Left renal cortex interstitium (tissue), 4 donors: ENCODE data around the gene APOE. TPM values are rescaled to one million over a fixed set of nuclear protein-coding genes. Genes with fewer than 3 reads are reported as not detected.
A peak's percentile ranks its signal among the peaks of the same experiment; 100 is the strongest.
"Not testable (repeated sequence)": the region's sequence is repeated elsewhere in the genome, so short reads cannot be mapped to it uniquely, and the experiment has no call there.

ENCODE experiments used
- DNase-seq, 4 donors: peaks; one replicate each; pipeline ENCODE4 v3.0.0-alpha.2; 2013; ENCODE audit warnings: low read depth in 4 of 4, low spot score in 2 of 4, missing footprints in 1 of 4
- polyA plus RNA-seq, 4 donors: library from polyadenylated mRNA; unstranded; fragments of 120-200 nt; gene quantifications; one replicate each; pipeline ENCODE4 v1.2.1, GENCODE V29; 2013; ENCODE audit not compliant: insufficient read length in 4 of 4

APOE gene
- polyA plus RNA-seq, 4 donors = 315 to 432 (median 415) TPM

DNA sequence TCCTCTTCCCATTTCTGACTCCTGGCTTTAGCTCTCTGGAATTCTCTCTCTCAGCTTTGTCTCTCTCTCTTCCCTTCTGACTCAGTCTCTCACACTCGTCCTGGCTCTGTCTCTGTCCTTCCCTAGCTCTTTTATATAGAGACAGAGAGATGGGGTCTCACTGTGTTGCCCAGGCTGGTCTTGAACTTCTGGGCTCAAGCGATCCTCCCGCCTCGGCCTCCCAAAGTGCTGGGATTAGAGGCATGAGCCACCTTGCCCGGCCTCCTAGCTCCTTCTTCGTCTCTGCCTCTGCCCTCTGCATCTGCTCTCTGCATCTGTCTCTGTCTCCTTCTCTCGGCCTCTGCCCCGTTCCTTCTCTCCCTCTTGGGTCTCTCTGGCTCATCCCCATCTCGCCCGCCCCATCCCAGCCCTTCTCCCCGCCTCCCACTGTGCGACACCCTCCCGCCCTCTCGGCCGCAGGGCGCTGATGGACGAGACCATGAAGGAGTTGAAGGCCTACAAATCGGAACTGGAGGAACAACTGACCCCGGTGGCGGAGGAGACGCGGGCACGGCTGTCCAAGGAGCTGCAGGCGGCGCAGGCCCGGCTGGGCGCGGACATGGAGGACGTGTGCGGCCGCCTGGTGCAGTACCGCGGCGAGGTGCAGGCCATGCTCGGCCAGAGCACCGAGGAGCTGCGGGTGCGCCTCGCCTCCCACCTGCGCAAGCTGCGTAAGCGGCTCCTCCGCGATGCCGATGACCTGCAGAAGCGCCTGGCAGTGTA is 2.7 kb downstream of the APOE start:
- DNase-seq = no peak

DNA sequence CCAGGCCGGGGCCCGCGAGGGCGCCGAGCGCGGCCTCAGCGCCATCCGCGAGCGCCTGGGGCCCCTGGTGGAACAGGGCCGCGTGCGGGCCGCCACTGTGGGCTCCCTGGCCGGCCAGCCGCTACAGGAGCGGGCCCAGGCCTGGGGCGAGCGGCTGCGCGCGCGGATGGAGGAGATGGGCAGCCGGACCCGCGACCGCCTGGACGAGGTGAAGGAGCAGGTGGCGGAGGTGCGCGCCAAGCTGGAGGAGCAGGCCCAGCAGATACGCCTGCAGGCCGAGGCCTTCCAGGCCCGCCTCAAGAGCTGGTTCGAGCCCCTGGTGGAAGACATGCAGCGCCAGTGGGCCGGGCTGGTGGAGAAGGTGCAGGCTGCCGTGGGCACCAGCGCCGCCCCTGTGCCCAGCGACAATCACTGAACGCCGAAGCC is 3.3 kb downstream of the APOE start:
- no peak for DNase-seq

DNA sequence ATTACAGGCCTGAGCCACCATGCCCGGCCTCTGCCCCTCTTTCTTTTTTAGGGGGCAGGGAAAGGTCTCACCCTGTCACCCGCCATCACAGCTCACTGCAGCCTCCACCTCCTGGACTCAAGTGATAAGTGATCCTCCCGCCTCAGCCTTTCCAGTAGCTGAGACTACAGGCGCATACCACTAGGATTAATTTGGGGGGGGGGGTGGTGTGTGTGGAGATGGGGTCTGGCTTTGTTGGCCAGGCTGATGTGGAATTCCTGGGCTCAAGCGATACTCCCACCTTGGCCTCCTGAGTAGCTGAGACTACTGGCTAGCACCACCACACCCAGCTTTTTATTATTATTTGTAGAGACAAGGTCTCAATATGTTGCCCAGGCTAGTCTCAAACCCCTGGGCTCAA is 4.2 kb downstream of the APOE start:
- DNase-seq = no peak

DNA sequence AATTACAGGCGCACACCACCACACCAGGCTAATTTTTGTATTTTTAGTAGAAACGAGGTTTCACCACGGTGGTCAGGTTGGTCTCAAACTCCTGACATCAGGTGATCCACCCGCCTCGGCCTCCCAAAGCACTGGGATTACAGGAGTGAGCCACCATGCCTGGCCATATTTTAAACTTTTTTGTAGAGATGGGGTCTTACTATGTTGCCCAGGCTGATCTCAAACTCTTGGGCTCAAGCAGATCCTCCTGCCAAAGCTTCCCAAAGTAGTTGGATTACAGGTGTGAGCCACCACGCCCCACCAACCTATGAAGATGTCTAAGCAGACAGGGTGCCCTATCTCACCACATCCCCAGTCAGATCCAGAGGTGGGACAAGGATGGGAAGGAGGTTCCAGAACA is 6.3 kb downstream of the APOE start:
- not testable (repeated sequence) for DNase-seq

GRCh38 chr19:44912854-44913253 is 7.3 kb downstream of the APOE start:
- DNase-seq = no peak

DNA sequence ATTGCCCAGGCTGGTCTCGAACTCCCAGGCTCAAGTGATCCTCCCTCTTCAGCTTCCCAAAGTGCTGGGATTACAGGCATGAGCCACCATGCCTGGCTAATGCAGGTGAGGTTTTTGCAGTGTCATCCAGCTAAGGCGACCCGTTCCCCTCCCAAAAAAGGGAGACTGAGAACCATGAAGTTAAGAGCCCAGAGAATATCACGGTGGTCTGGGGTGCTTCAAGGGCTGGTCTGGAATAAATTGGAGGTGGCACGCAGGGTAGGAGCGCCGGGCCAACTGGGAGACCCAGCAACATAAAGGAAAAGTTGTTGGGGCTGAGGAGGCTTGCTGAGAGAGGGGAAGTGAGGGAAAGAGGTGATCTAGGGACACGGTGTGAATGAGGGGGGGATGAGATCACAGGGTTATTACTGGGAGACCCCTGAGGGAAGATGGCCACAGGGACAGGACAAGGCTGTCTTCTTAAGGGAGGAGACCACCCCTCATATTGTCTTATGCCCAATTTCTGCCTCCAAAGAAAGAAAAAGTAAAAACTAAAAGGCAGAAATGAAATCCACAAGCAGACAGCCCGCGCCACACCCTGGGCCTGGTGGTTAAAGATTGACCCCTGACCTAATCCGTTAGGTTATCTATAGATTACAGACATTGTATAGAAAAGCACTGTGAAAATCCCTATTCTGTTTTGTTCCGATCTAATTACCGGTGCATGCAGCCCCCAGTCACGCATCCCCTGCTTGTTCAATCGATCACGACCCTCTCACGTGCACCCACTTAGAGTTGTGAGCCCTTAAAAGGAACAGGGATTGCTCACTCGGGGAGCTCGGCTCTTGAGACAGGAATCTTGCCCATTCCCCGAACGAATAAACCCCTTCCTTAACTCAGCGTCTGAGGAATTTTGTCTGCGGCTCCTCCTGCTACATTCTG is 8.2 kb downstream of the APOE start:
- not testable (repeated sequence) for DNase-seq

DNA sequence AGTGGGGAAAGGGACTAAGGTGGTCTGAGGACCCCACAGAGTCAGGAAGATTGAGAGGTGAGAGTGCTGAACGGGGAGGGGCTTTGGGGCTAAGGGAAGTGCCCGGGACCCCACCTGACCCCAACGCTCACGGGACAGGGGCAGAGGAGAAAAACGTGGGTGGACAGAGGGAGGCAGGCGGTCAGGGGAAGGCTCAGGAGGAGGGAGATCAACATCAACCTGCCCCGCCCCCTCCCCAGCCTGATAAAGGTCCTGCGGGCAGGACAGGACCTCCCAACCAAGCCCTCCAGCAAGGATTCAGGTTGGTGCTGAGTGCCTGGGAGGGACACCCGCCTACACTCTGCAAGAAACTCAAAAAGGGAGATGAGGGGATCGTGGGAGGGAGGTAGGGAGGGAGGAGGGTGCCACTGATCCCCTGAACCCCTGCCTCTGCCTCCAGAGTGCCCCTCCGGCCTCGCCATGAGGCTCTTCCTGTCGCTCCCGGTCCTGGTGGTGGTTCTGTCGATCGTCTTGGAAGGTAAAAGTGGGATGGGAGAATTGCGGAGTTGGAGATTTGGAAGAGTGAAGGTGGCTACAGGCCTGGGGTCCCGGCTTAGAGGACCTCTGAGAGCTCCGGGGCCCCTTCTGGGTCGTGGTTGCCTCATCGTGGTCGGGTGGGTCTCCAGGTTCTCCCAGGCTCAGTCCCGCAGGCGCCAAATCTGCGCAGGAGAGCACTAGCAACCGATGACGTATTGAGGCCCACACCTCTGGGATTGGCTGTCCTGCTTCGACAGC is 9.0 kb downstream of the APOE start, which contains the start of gene APOC1:
Gene APOC1 (plus strand): TSS at position 176 of the 774 bp plus-strand sequence. CDS start 284 bp downstream, at position 460.
- peak; percentile 84 to 87 (median 86) for DNase-seq

GRCh38 chr19:44924243-44924725 is 18.7 kb downstream of the APOE start:
- DNase-seq = no peak

DNA sequence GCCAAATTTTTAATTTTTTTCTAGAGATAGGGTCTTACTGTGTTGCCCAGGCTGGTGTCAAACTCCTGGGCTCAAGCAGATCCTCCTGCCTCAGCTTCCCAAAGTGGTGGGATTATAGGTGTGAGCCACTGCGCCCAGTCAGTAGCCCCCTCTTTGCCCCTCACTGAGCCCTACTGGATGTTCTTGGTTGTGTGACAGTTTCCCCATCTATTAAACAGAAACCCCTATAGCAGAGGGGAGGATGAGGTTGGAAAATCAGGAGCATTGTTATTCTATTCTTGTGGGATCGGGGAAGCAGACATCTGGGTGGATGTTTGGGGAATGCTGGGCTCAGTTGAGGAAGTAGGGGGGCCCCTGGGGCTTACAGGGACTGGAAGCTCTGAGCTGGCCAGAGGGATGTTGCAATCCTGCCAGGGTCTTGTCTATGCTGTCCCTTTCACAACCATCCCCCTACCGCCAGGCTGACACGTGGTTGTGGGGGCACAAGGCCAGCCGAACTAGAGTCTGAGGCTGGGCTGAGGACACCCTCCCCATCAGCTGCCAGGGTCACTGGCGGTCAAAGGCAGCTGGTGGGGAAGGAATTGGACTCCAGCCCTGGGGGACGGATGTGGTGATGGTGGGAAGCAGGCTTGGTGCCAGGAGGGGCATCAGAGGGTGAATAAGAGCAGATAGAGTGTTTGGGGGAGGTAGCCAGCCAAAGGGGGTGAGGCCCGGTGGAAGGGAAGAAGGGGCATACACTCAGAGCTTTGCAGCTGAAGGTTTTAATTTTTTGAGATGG is 19.7 kb downstream of the APOE start:
- DNase-seq = no peak

- not testable (repeated sequence) for DNase-seq
Measured at GRCh38 chr19:44926245-44927077, 20.9 kb downstream of the APOE start.

DNA sequence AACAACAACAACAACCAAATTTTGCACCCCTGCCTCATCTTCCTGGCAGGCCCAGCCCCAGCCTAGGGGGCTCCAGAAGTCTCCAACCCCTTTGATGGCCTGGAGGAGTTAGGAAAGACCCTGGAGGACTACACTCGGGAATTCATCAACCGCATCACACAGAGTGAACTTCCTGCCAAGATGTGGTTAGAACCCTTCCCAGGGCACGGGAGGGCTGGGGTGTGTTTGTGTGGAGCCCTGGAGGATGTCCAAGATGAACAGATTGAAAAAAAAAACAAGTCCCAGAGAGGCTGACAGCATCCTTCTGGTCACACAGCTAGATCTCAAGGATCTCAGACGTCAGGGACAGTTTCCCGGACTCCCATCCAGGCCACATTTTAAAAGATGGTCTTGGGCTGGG is 22.1 kb downstream of the APOE start:
- no peak for DNase-seq

DNA sequence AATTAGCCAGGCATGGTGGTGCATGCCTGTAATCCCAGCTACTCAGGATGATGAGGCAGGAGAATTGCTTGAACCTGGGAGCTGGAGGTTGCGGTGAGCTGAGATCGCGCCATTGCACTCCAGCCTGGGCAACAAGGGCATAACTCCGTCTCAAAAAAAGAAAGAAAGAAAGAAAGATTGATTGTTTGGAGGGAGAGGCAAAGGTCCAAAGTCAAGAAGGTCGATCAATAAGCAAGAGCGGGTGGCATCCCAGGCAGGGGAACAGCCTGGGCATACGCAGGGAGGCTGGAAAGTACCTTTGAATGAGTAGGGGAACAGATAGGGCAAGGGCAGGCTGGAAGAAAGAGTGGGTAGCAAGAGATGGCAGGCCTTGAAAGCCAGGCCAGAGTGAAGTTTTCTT is 24.5 kb downstream of the APOE start:
- no peak for DNase-seq

- DNase-seq = no peak
Measured at GRCh38 chr19:44931541-44931940, 25.9 kb downstream of the APOE start.

DNA sequence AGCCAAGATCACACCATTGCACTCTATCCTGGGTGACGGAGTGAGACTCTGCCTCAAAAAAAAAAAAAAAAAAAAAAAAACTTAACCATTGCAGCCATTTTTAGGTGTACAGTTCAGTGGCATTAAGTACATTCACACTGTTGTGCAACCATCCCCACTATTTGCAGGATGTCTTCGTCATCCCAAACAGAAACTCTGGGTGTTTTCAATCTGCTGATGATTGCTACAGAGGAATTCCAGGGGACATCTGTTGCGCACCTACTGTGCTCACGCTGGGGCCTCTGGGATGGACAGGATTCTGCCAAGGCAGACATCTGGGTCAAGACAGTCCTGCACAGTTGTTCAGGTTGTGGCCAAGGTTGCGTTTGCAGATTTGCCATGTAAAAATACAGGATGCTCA is 34.1 kb downstream of the APOE start:
- DNase-seq = no peak

DNA sequence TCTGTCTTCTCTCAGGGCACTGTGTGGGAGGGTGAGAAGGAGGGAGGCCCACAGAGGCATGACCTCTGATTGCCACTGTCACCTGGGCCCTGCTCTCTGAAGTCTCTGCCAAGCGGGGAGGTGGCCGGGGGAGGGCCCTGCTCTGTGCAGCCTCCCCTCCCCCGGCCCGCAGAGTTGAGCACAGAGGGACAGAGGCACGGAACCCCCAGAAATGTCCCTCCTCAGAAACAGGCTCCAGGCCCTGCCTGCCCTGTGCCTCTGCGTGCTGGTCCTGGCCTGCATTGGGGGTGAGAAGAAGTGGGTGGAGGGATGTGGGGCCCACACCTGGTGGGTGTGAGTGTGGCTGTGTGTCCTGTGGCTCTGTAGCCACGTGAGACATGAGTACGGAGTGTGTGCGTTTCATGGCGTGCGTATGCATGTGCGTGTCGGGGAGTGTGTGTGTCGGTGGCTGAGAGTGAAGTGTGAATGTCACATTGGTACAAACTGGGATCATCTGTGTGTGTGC is 36.5 kb downstream of the APOE start, which contains the start of gene APOC4:
Gene APOC4 (plus strand): TSS at position 171 of the 505 bp plus-strand sequence. CDS start 41 bp downstream, at position 212.
- DNase-seq = no peak

GRCh38 chr19:44943801-44944249 is 38.2 kb downstream of the APOE start:
- DNase-seq = no peak

DNA sequence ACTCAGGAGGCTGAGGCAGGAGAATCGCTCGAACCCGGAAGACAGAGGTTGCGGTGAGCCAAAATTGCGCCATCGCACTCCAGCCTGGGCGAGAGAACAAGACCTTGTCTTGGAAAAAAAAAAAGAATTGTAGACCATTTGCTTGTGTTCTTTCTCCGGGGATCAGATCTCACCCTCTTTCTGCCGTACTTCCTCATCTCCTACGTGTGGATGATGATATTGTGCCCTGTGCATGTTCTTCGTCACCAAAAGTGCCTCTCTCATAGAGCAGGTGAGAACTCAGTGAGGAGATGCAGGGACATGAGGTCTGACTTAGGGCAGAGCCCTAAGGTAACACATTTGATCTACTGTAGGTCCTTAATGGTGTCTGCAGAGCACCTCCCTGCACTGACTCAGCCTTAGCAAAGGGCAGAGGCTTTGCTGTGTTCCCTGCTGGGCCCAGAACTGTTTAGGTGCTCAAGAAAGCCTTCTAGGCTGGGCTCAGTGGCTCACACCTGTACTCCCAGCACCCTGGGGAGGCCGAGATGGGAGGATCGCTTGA is 41.5 kb downstream of the APOE start:
- no peak for DNase-seq

DNA sequence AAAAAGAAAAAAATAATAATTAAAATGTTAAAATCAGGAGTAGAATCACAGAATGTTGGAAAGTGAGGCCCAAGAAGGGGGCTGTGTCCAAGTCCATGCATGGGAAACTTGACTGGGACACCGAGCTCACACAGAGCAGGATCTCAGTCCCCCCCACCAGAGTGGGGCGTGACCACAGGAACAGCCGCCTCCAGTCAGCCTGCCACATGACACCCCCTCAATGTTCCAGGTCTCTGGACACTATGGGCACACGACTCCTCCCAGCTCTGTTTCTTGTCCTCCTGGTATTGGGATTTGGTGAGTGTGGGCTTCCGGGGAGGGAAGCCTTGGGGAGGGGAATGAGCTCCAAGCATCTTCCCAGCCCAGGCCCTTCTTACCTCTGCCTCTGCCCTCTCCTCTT is 42.6 kb downstream of the APOE start:
- no peak for DNase-seq
